ENCODE data around the gene PTRH2. TPM values are rescaled to one million over a fixed set of nuclear protein-coding genes. Genes with fewer than 3 reads are reported as not detected.

The PTRH2 gene
- total RNA-seq, 1 experiment from 2014 or later, result 40.8 TPM

GRCh38 chr17:59754552-59754951 lies 47.3 kb upstream of the PTRH2 start:
- no peak overlapping the region for H2AK5ac ChIP-seq (ENCODE audit: insufficient read length, low read length)
- H3K27me3 ChIP-seq (ENCODE audit: insufficient read depth, low read length), result no peaks in the 10 kb centered on the region
- no peak overlapping the region for H3K14ac ChIP-seq (ENCODE audit: insufficient read depth, low read length)
- no peak overlapping the region for H3K9ac ChIP-seq (ENCODE audit: extremely low read depth, insufficient read length, low read length)
- no peak overlapping the region for H4K5ac ChIP-seq (ENCODE audit: insufficient read length, low read depth, low read length)
- no peak overlapping the region for H3K23ac ChIP-seq (ENCODE audit: insufficient read length, low read depth, low read length)
- Mint-ChIP-seq H3K27me3 (ENCODE audit: low read depth) (no peaks in the 10 kb centered on the region), H3K36me3 (ENCODE audit: insufficient read depth in 1 of 3, low read depth in 3 of 3) (peaks cover 5 to 17% (median 14%) of the 10 kb centered on the region in 3 experiments), H3K9me3 (peaks cover 3 to 4% of the 10 kb centered on the region in 2 experiments; a peak in 3 of 5 replicates), H3K4me3 (no peak overlapping the region), H3K27ac (peak overlapping the region in 1 of 3 experiments; percentile 49; a peak in 2 of 7 replicates), H3K4me1 (peaks cover 6 to 14% of the 10 kb centered on the region in 2 experiments; a peak in 2 of 4 replicates)
- no peaks in the 10 kb centered on the region for H3K23me2 ChIP-seq (ENCODE audit: insufficient read length, low read depth, low read length, poor library complexity, severe bottlenecking)
- H3T11ph ChIP-seq (ENCODE audit: low read length), result no peak overlapping the region
- H2BK5ac ChIP-seq (ENCODE audit: insufficient read length, low read length), result no peak overlapping the region
- H2BK120ac ChIP-seq (ENCODE audit: low read depth, low read length, poor library complexity, severe bottlenecking), result no peak overlapping the region
- no peak overlapping the region for H2BK15ac ChIP-seq (ENCODE audit: low read depth, low read length)
- TF ChIP-seq CTCF (conservative IDR thresholded peaks at IDR 0.05), result no peak
- H2AFZ ChIP-seq (ENCODE audit: low read length), result no peak overlapping the region
- H3K9me3 ChIP-seq (ENCODE audit: control insufficient read depth, low read depth, low read length), result no peaks in the 10 kb centered on the region
- no peak for DNase-seq
- H2BK20ac ChIP-seq (ENCODE audit: low read depth, low read length, poor library complexity, severe bottlenecking), result no peak overlapping the region
- no peak overlapping the region for H3K18ac ChIP-seq (ENCODE audit: insufficient read length, low read depth, low read length)
- H3K27ac ChIP-seq (ENCODE audit: insufficient read length, low read depth, low read length), result no peak overlapping the region
- no peak overlapping the region for H3K56ac ChIP-seq (ENCODE audit: insufficient read length, low read depth, low read length)
- no peaks in the 10 kb centered on the region; the same call in 1 of the 2 replicates for H3K4me1 ChIP-seq (ENCODE audit: insufficient read depth, low read length)
- no peak overlapping the region for H4K91ac ChIP-seq (ENCODE audit: insufficient read length, low read depth, low read length)
- H3K4ac ChIP-seq (ENCODE audit: low read depth, low read length), result no peak overlapping the region
- H3K79me1 ChIP-seq (ENCODE audit: insufficient read depth, low read depth, low read length, poor library complexity, severe bottlenecking), result no peaks in the 10 kb centered on the region
- no peaks in the 10 kb centered on the region for H4K20me1 ChIP-seq (ENCODE audit: control insufficient read depth, insufficient read depth, insufficient read length)
- no peak overlapping the region for H4K8ac ChIP-seq (replicated peaks; ENCODE audit: insufficient read length, low read depth, low read length)
- H3K79me2 ChIP-seq (ENCODE audit: insufficient read depth, low read length), result no peaks in the 10 kb centered on the region
- no peak overlapping the region for H2BK12ac ChIP-seq (ENCODE audit: insufficient read length, low read depth, low read length)
- no peak overlapping the region for H3K4me2 ChIP-seq (ENCODE audit: insufficient read depth, insufficient read length, low read length)
